ENCODE results near the gene CCDC92.

CCDC92 gene

GRCh38 chr12:123945287-123946151 lies 27.1 kb downstream of the CCDC92 start:
- in situ Hi-C loops (cut with MboI; ENCODE audit: low sequenced_read_pairs): no loop called here
- H3K36me3 ChIP-seq (replicated peaks): no peaks in the 10 kb centered on the region
- no peaks in the 10 kb centered on the region for H3K27me3 ChIP-seq (ENCODE audit: low read depth)
- H3K9me3 ChIP-seq: no peaks in the 10 kb centered on the region
- no peak overlapping the region for H3K4me3 ChIP-seq
- H3K4me1 ChIP-seq: no peaks in the 10 kb centered on the region
- no peak for DNase-seq (ENCODE audit: low spot score in 2 of 2)

- Histone ChIP-seq H3K27me3 (ENCODE audit: low read depth) (no peaks in the 10 kb centered on the region), H3K9me3 (no peaks in the 10 kb centered on the region), H3K4me1 (no peaks in the 10 kb centered on the region), H3K36me3 (replicated peaks) (no peaks in the 10 kb centered on the region), H3K4me3 (no peak overlapping the region)
- in situ Hi-C loops (cut with MboI; ENCODE audit: low sequenced_read_pairs): no loop called here
- no peak for DNase-seq (ENCODE audit: low spot score in 2 of 2)
These were observed 27.9 kb downstream of the CCDC92 start for GRCh38 chr12:123944696-123945095.

DNA sequence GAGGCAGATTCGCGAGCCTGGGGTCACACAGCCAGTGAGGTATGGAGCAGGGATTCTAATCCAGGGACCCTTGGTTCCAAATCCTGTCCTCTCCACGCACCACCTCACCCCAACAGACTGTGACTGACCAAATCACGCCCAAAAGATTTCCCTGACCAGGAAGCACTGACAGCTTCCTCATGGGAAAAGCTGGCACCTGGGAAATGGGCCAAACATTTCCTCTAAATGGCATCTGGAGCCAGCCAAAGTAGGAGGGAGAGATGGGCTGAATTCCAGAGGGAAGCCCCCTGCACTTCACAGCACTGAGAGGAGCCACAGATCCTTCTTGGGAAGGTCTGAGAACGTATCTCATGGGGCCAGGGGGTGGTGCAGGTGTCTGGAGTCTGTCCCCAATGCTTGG lies 28.8 kb downstream of the CCDC92 start:
- DNase-seq (ENCODE audit: low spot score in 2 of 2): no peak
- in situ Hi-C loops (cut with MboI; ENCODE audit: low sequenced_read_pairs): no loop called here
- no peaks in the 10 kb centered on the region for H3K4me1 ChIP-seq

GRCh38 chr12:123942911-123943648 lies 29.6 kb downstream of the CCDC92 start:
- no peak for DNase-seq (ENCODE audit: low spot score in 2 of 2)
- H3K4me3 ChIP-seq: no peak overlapping the region
- no peaks in the 10 kb centered on the region for H3K36me3 ChIP-seq (replicated peaks)
- H3K27me3 ChIP-seq (ENCODE audit: low read depth): no peaks in the 10 kb centered on the region
- H3K4me1 ChIP-seq: no peaks in the 10 kb centered on the region
- H3K9me3 ChIP-seq: no peaks in the 10 kb centered on the region
- in situ Hi-C loops (cut with MboI; ENCODE audit: low sequenced_read_pairs): no loop called here

More for the DNA sequence above, 28.8 kb downstream of the CCDC92 start:
- Histone ChIP-seq H3K9me3 (no peaks in the 10 kb centered on the region), H3K4me3 (no peak overlapping the region), H3K27me3 (ENCODE audit: low read depth) (no peaks in the 10 kb centered on the region), H3K36me3 (replicated peaks) (no peaks in the 10 kb centered on the region)

DNA sequence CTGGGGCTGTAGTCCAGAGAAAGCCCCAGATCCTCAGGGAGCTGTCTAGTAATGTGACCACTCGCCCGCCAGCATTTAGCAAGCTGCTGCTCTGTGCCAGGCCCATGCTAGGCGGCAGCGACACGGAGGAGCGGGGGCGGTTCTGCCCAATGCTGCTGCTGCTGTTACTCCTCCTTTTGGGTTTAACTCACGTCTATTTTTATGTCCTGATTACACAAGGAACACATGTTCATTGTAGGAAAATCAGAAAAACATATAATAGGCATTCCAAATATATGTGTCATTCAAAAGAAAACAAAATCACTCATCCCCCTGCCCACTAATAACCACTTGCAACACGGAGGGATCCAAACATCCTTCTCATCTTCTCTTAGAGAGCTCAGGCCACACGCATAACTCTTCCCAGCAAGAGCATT lies 30.4 kb downstream of the CCDC92 start:
- in situ Hi-C loops (cut with MboI; ENCODE audit: low sequenced_read_pairs): no loop called here
- no peaks in the 10 kb centered on the region for H3K27me3 ChIP-seq (ENCODE audit: low read depth)
- no peak for DNase-seq (ENCODE audit: low spot score in 2 of 2)
- no peaks in the 10 kb centered on the region for H3K4me1 ChIP-seq
- no peaks in the 10 kb centered on the region for H3K9me3 ChIP-seq
- H3K36me3 ChIP-seq (replicated peaks): no peaks in the 10 kb centered on the region
- no peak overlapping the region for H3K4me3 ChIP-seq

- in situ Hi-C loops (cut with MboI; ENCODE audit: low sequenced_read_pairs): no loop called here
- H3K4me1 ChIP-seq: no peaks in the 10 kb centered on the region
- H3K9me3 ChIP-seq: no peaks in the 10 kb centered on the region
- H3K36me3 ChIP-seq (replicated peaks): no peaks in the 10 kb centered on the region
- H3K4me3 ChIP-seq: no peak overlapping the region
- no peak for DNase-seq (ENCODE audit: low spot score in 2 of 2)
- H3K27me3 ChIP-seq (ENCODE audit: low read depth): no peaks in the 10 kb centered on the region
These were observed 30.9 kb downstream of the CCDC92 start for GRCh38 chr12:123941624-123942237.

DNA sequence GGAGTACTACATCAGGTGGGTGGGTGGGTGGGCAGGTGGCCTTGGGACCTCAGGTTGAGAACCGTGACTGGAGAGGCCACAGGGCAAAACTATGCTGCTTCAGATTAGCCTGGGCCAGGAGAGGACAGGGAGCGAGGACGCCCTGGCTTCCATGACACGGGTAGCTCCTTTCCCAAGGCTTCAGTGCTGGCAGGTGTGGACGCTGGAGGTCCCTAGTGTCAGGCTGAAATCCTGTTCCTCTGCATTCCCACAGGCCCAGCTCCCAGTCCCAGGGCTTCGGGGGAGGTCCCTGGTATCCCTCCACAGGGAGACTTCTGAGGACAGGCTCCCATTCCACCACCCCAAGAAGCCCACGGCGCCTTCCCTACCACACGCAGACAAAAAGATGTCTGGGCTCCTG lies 31.6 kb downstream of the CCDC92 start:
- Histone ChIP-seq H3K4me1 (no peaks in the 10 kb centered on the region), H3K9me3 (no peaks in the 10 kb centered on the region)
- in situ Hi-C loops (cut with MboI; ENCODE audit: low sequenced_read_pairs): no loop called here

DNA sequence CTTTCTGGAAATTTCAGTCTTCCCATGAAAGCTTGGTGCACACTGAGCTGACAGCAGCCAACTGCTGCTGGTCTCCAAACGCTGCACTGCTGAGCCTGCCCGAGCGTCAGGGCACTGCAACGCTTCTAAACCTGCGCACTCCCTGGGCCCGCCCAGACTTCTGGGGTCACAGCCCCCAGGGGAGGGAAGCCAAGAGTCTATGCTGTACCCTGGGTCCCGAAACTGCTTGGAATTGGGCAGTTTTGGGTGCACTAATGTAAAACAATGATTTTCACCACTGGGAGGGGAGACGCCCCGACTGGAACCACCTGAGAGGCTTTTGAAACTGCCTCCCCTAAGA lies 32.0 kb downstream of the CCDC92 start:
- Histone ChIP-seq H3K4me3 (no peak overlapping the region), H3K9me3 (no peaks in the 10 kb centered on the region), H3K36me3 (replicated peaks) (no peaks in the 10 kb centered on the region), H3K4me1 (no peaks in the 10 kb centered on the region), H3K27me3 (ENCODE audit: low read depth) (no peaks in the 10 kb centered on the region)
- in situ Hi-C loops (cut with MboI; ENCODE audit: low sequenced_read_pairs): no loop called here
- DNase-seq (ENCODE audit: low spot score in 2 of 2): no peak

More for the DNA sequence above, 31.6 kb downstream of the CCDC92 start:
- H3K27me3 ChIP-seq (ENCODE audit: low read depth): no peaks in the 10 kb centered on the region
- H3K36me3 ChIP-seq (replicated peaks): no peaks in the 10 kb centered on the region
- H3K4me3 ChIP-seq: no peak overlapping the region
- no peak for DNase-seq (ENCODE audit: low spot score in 2 of 2)

DNA sequence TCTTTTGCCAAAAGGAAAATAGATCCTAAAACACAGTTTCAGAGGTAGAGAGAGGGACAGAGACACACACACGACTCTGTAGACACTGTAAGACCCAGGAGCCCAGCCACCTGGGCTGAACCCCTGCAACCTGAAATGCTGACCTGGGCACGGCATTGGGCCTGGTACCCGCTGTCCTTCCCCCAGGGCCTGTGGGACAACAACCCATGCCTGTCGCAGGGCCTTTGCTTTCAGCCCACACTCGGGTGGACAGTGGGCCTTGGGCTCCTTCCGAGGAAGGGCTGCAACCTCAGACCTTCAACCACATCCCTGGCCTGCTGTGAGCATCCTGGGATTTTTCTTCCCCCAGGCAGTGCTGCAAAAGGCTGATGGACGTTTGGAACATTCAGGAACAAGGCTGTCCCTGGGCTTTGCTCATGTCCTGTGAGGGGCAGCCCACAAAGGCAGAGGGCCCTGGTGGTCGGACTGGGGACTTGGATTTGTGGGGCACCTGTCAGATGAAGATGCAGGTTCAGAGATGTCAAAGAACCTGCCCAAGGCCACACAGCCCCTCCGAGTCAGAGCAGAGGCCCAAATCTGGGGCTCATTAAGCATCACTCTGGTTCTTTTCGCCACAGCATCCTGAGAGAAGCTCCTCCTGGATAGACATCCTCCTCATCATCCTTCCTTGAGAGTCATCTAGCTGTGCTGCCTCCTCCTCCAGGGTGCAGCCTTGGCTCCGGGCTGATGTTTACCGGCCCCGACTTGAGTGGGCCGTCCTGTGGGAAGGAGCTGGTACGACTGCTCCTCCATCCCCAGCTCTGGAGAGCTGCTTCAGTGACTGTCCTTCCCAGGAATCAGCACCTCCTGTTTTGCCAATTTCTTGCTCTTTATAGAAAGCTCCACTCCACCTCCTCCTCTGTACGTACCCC lies 32.7 kb downstream of the CCDC92 start:
- no peaks in the 10 kb centered on the region for H3K36me3 ChIP-seq (replicated peaks)
- in situ Hi-C loops (cut with MboI; ENCODE audit: low sequenced_read_pairs): no loop called here
- no peaks in the 10 kb centered on the region for H3K27me3 ChIP-seq (ENCODE audit: low read depth)
- no peaks in the 10 kb centered on the region for H3K9me3 ChIP-seq
- DNase-seq (ENCODE audit: low spot score in 2 of 2): no peak
- no peaks in the 10 kb centered on the region for H3K4me1 ChIP-seq
- no peak overlapping the region for H3K4me3 ChIP-seq

DNA sequence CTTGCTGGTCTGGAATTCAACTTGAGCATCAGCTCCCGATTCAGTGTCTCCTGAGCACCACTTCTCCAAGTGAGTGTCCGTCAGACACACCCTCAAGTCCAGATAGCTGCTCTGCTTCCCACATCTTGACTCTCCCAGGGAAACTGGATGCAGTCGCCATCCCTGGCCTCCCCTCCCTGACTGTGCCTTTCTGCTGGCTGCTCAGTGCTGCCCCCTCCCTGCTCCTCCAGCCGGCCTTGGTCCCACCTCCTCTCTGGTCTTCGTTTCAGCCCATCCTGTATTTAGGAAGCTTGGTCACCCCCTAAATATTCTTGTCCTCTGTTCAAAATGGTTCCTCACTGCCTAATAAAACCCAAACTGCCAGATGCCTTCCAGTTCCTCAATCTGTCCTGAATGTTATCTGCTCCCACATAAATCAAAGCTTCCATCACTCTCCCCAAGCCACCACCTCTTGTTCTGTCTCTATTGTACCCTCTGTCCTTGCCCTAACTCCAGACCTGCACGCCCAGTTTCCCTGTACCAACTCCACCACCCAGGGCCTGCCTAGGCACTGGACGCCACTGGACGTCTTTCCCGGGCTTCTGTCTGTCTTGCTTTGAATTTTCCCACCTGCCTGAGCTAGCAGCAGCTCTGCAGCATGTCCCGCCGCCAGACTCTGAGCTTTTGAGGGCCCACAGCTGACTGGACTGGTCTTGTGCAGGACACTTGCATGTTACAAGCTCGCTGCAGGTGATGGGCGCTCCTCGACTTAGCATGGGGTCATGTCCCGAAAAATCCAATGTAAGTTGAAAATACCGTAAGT lies 33.8 kb downstream of the CCDC92 start:
- Histone ChIP-seq H3K27me3 (ENCODE audit: low read depth) (no peaks in the 10 kb centered on the region), H3K4me3 (no peak overlapping the region), H3K36me3 (replicated peaks) (no peaks in the 10 kb centered on the region), H3K9me3 (no peaks in the 10 kb centered on the region), H3K4me1 (no peaks in the 10 kb centered on the region)
- in situ Hi-C loops (cut with MboI; ENCODE audit: low sequenced_read_pairs): no loop called here
- peak in 1 of 2 experiments; percentile 50 for DNase-seq (ENCODE audit: low spot score in 2 of 2)

DNA sequence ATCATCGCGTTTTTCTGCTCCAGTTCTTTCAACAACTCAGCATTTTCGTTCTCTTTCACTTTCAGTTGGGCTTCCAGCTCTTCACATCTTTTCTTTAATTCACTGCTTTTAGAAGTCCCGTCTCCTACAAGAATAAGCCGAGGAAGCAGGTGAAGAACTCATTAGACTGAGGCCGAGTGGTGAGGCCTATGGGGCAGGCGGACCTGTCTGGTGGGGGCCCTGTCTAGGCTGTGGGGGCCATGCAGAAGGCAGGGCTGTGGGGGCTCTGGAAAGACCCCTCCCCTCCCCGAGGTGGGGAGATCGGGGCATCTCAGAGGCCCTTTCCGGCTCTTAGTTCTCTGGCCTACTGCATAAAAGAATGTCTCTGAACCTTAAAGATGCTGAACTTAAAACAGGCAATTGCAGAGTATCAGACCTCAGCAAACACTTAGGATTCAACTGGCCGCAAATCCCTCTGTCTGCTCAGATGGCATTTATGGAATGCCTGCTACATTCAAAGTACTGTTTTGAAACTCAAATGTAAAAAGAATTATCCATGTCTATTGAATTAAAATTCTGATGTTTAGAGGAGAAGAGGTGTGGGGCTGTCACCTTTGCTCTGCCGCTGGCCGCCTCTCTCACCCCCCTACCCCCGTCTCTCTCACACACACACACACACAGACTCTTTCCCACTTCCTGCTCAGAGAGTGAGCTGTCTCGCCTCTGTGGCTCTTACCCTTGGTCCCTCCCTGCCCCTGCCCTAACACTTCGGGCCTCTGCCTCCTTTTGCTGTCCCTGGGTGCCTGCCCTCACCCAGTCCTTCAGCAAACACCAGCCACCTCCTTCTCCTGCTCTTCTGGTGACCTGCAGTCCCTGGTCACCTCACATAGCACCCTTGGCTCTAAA lies 34.7 kb downstream of the CCDC92 start:
- Histone ChIP-seq H3K4me1 (no peaks in the 10 kb centered on the region), H3K4me3 (no peak overlapping the region), H3K27me3 (ENCODE audit: low read depth) (no peaks in the 10 kb centered on the region), H3K9me3 (no peaks in the 10 kb centered on the region), H3K36me3 (replicated peaks) (no peaks in the 10 kb centered on the region)
- DNase-seq (ENCODE audit: low spot score in 2 of 2): no peak
- in situ Hi-C loops (cut with MboI; ENCODE audit: low sequenced_read_pairs): no loop called here

Measured in HAP-1 (cell line).